GM18526 (cell line): ENCODE results near the gene APOBEC3A.

Experiments
- POLR2A ChIP-seq: IDR thresholded peaks from 3 replicates; pipeline ENCODE4 v1.6.1; 2011; ENCODE audit not compliant: insufficient read length; ENCODE audit errors: extremely low read depth

Gene APOBEC3A

GRCh38 chr22:38967451-38968450 lies 10.3 kb downstream of the APOBEC3A start:
- no peak for TF ChIP-seq POLR2A

- no peak for TF ChIP-seq POLR2A
Measured at GRCh38 chr22:38968801-38969200, 11.4 kb downstream of the APOBEC3A start.

GRCh38 chr22:38970551-38970950 lies 13.1 kb downstream of the APOBEC3A start:
- TF ChIP-seq POLR2A, result no peak

- TF ChIP-seq POLR2A, result no peak
Measured at GRCh38 chr22:38971202-38971601, 13.8 kb downstream of the APOBEC3A start.

GRCh38 chr22:38971791-38972190 lies 14.4 kb downstream of the APOBEC3A start:
- no peak for TF ChIP-seq POLR2A

GRCh38 chr22:38972558-38972957 lies 15.1 kb downstream of the APOBEC3A start:
- no peak for TF ChIP-seq POLR2A

GRCh38 chr22:38973289-38974169 lies 16.1 kb downstream of the APOBEC3A start:
- no peak for TF ChIP-seq POLR2A

GRCh38 chr22:38974170-38974825 lies 16.9 kb downstream of the APOBEC3A start:
- TF ChIP-seq POLR2A, result no peak

- no peak for TF ChIP-seq POLR2A
Measured at GRCh38 chr22:38974826-38975175, 17.4 kb downstream of the APOBEC3A start.

GRCh38 chr22:38981005-38981991 lies 23.9 kb downstream of the APOBEC3A start:
- TF ChIP-seq POLR2A, result no peak

GRCh38 chr22:38981992-38982927 lies 24.9 kb downstream of the APOBEC3A start, which contains the start of gene APOBEC3B:
TSS of gene APOBEC3B (plus strand) at chr22:38982347. CDS start at chr22:38982454, 107 bp downstream.
- TF ChIP-seq POLR2A, result no peak

GRCh38 chr22:38984224-38984623 lies 26.8 kb downstream of the APOBEC3A start:
- no peak for TF ChIP-seq POLR2A

- TF ChIP-seq POLR2A, result no peak
Measured at GRCh38 chr22:38986629-38987028, 29.2 kb downstream of the APOBEC3A start.
